SK-N-SH (cell line): ENCODE results near the gene MYO15B. TPM values are rescaled to one million over a fixed set of nuclear protein-coding genes. Genes with fewer than 3 reads are reported as not detected.

Experiments
- CTCF ChIA-PET: fragments of 300-600, 350-600 bp; formaldehyde crosslinking; extraction: SDS; loops from one replicate; lab custom pipeline; 2021; lab: Yijun Ruan, JAX
- POLR2A ChIA-PET: fragments of 350-600 bp; sonication (Branson Sonifier 250); formaldehyde crosslinking; extraction: SDS; loops from one replicate; lab custom pipeline; 2020; ENCODE audit warnings: antibody characterized with exemption, inconsistent platforms; lab: Yijun Ruan, JAX
- DNase-seq: peaks from one replicate; pipeline ENCODE4 v3.0.0; 2012
- H2AFZ ChIP-seq: fragments of 200-600 bp; sonication (generic); 2 replicates; pipeline ENCODE4 v1.8.1; 2016; ENCODE audit warnings: antibody characterized with exemption, mild to moderate bottlenecking, low read depth
- H3F3A ChIP-seq: fragments of 200-600 bp; sonication (generic); replicated peaks from 2 replicates; pipeline ENCODE3; 2016; ENCODE audit warnings: antibody characterized with exemption, mild to moderate bottlenecking; ENCODE audit not compliant: insufficient read depth
- H3K27ac ChIP-seq, 2 experiments: fragments of 200-500 bp in 1 of 2; fragments of 200-600 bp in 1 of 2; sonication (Bioruptor generic) in 1 of 2; sonication (generic), shearing (Covaris generic) in 1 of 2; 2 replicates each; pipeline versions ENCODE4 v1.5.1 to v1.6.1; 2014 to 2016; ENCODE audit warnings: low read depth in 2 of 2, inconsistent platforms in 1 of 2, low read length in 1 of 2, mild to moderate bottlenecking in 1 of 2, mixed read lengths in 1 of 2
- H3K27me3 ChIP-seq: fragments of 200-600 bp; sonication (generic), shearing (Covaris generic); 2 replicates; pipeline ENCODE4 v1.6.1; 2016; ENCODE audit warnings: mixed run types; ENCODE audit not compliant: insufficient read depth
- H3K36me3 ChIP-seq, 2 experiments: fragments of 200-500 bp in 1 of 2; fragments of 200-600 bp in 1 of 2; sonication (Bioruptor generic) in 1 of 2; sonication (generic) in 1 of 2; replicated peaks in 1 of 2; 2 replicates each; pipeline versions ENCODE3 to v1.5.1; 2014 to 2016; ENCODE audit warnings: low read length in 1 of 2, mild to moderate bottlenecking in 1 of 2; ENCODE audit not compliant: insufficient read depth in 2 of 2, control insufficient read depth in 1 of 2
- H3K4me1 ChIP-seq, 2 experiments: fragments of 200-500 bp in 1 of 2; fragments of 200-600 bp in 1 of 2; sonication (Bioruptor generic) in 1 of 2; sonication (generic), shearing (Covaris generic) in 1 of 2; 2 replicates each; pipeline versions ENCODE4 v1.5.1 to v1.6.1; 2014 to 2016; ENCODE audit warnings: low read depth in 1 of 2, low read length in 1 of 2, mixed run types in 1 of 2; ENCODE audit not compliant: insufficient read depth in 2 of 2, control insufficient read depth in 1 of 2
- H3K4me2 ChIP-seq: fragments of 200-600 bp; sonication (generic), shearing (Covaris generic); 2 replicates; pipeline ENCODE4 v1.6.1; 2017; ENCODE audit warnings: mixed run types
- H3K4me3 ChIP-seq, 2 experiments: fragments of 200-500 bp in 1 of 2; fragments of 200-600 bp in 1 of 2; sonication (Bioruptor generic) in 1 of 2; sonication (generic), shearing (Covaris generic) in 1 of 2; 2 replicates each; pipeline versions ENCODE4 v1.5.1 to v1.8.1; 2014 to 2016; ENCODE audit warnings: low read depth in 2 of 2, inconsistent platforms in 1 of 2, low read length in 1 of 2, mild to moderate bottlenecking in 1 of 2, mixed read lengths in 1 of 2, moderate library complexity in 1 of 2
- H3K79me2 ChIP-seq: fragments of 200-600 bp; sonication (generic); 2 replicates; pipeline ENCODE4 v1.8.1; 2017; ENCODE audit warnings: mild to moderate bottlenecking; ENCODE audit not compliant: insufficient read depth
- H3K9ac ChIP-seq: fragments of 200-600 bp; sonication (generic); 2 replicates; pipeline ENCODE4 v1.6.1; 2017; ENCODE audit warnings: mixed run types
- H3K9me2 ChIP-seq: fragments of 200-600 bp; sonication (generic); 2 replicates; pipeline ENCODE4 v1.6.1; 2017; ENCODE audit warnings: mixed run types
- H3K9me3 ChIP-seq: fragments of 200-600 bp; sonication (generic); 2 replicates; pipeline ENCODE4 v1.6.1; 2017; ENCODE audit warnings: mixed run types, mild to moderate bottlenecking, moderate library complexity
- H4K20me1 ChIP-seq: fragments of 200-600 bp; sonication (generic); 2 replicates; pipeline ENCODE4 v1.6.1; 2017; ENCODE audit warnings: mild to moderate bottlenecking, mixed run types; ENCODE audit not compliant: insufficient read depth
- CHD2 ChIP-seq: fragments of 150-350 bp; IDR thresholded peaks from 2 replicates; pipeline ENCODE4 v1.6.1; 2018; ENCODE audit warnings: low read length; ENCODE audit not compliant: partially characterized antibody
- ELF1 ChIP-seq: IDR thresholded peaks from 2 replicates; pipeline ENCODE4 v1.4.0; 2012
- FOSL2 ChIP-seq: IDR thresholded peaks from 2 replicates; pipeline ENCODE4 v1.4.0; 2012; ENCODE audit warnings: low read depth, mild to moderate bottlenecking, moderate library complexity, borderline replicate concordance
- FOXJ3 ChIP-seq: sonication (generic); formaldehyde crosslinking; IDR thresholded peaks from 2 replicates; pipeline ENCODE4 v1.5.1; 2020; ENCODE audit warnings: mild to moderate bottlenecking, missing genetic modification reagents
- GATA2 ChIP-seq: sonication (generic); formaldehyde crosslinking; IDR thresholded peaks from 2 replicates; pipeline ENCODE4 v1.5.0; 2020; ENCODE audit warnings: mild to moderate bottlenecking, missing genetic modification reagents
- MEF2A ChIP-seq: IDR thresholded peaks from 2 replicates; pipeline ENCODE4 v1.4.0; 2012; ENCODE audit warnings: low read depth, borderline replicate concordance
- NFIC ChIP-seq: IDR thresholded peaks from 2 replicates; pipeline ENCODE4 v1.4.0; 2012; ENCODE audit warnings: borderline replicate concordance
- RAD21 ChIP-seq: IDR thresholded peaks from 2 replicates; pipeline ENCODE4 v1.6.1; 2012; ENCODE audit warnings: mild to moderate bottlenecking, low read length
- RCOR1 ChIP-seq: fragments of 150-350 bp; IDR thresholded peaks from 2 replicates; pipeline ENCODE4 v1.6.1; 2017; ENCODE audit warnings: antibody characterized with exemption, low read length
- RXRA ChIP-seq: IDR thresholded peaks from 2 replicates; pipeline ENCODE4 v1.4.0; 2012; ENCODE audit warnings: low read depth, mild to moderate bottlenecking, borderline replicate concordance
- SIN3A ChIP-seq: IDR thresholded peaks from 2 replicates; pipeline ENCODE4 v1.6.1; 2012; ENCODE audit warnings: low read depth, mild to moderate bottlenecking, low read length, moderate library complexity, borderline replicate concordance
- TCF12 ChIP-seq: IDR thresholded peaks from 2 replicates; pipeline ENCODE4 v1.4.0; 2012
- TEAD4 ChIP-seq: IDR thresholded peaks from 2 replicates; pipeline ENCODE4 v1.4.0; 2012; ENCODE audit warnings: mild to moderate bottlenecking, borderline replicate concordance; ENCODE audit not compliant: insufficient read depth
- WGBS: methylation state at CpG from one replicate; pipeline ENCODE4 v1.1.6; 2017; ENCODE audit warnings: low lambda C conversion rate; 5-methylcytosine and 5-hydroxymethylcytosine counted together
- polyA plus RNA-seq, 3 experiments: library from polyadenylated mRNA; depleted of rRNA; stranded (reverse); fragments of >200 nt; gene quantifications; 2 replicates each; pipeline ENCODE4 v1.2.3, GENCODE V29; 2012
- TF ChIP-seq, protein P1 (sequence below): IDR thresholded peaks from 2 replicates; pipeline ENCODE4 v1.6.1; 2012; ENCODE audit warnings: mild to moderate bottlenecking, low read depth, low read length, moderate library complexity

The MYO15B gene
- polyA plus RNA-seq, 1 of the 3 experiments (the other 2 are of a cell fraction): 10.3 TPM

DNA sequence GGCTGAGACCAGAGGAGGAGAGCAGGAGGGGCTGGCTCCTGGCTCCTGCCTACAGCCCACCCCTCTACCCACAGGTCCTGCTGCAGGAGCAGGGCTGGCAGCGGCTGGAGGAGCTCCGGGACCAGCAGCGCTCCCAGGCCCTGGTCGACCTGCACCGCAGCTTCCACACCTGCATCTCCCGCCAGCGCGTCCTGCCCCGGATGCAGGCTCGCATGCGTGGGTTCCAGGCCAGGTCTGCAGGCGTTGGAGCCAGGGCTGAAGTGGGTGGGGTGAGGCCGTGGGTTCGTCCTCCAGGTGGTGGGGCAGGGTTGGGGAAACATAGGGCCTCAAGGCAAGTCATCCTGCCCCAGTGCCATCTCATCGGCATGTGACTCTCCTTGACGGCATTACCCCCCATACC is 18.2 kb downstream of the MYO15B start:
- Histone ChIP-seq H3K4me3 (no peak overlapping the region), H4K20me1 (no peaks in the 10 kb centered on the region), H3F3A (no peaks in the 10 kb centered on the region), H3K4me1 (no peaks in the 10 kb centered on the region), H3K4me2 (no peak overlapping the region), H3K27ac (no peak overlapping the region), H2AFZ (no peak overlapping the region), H3K79me2 (no peaks in the 10 kb centered on the region), H3K9ac (no peak overlapping the region), H3K9me3 (no peaks in the 10 kb centered on the region), H3K9me2 (no peaks in the 10 kb centered on the region), H3K36me3 (no peaks in the 10 kb centered on the region), H3K27me3 (no peaks in the 10 kb centered on the region)
- WGBS: 83% methylated on average over 11 of the region's 16 CpGs
- TF ChIP-seq FOSL2 (no peak), NFIC (no peak)
- TF ChIP-seq, protein P1, sequence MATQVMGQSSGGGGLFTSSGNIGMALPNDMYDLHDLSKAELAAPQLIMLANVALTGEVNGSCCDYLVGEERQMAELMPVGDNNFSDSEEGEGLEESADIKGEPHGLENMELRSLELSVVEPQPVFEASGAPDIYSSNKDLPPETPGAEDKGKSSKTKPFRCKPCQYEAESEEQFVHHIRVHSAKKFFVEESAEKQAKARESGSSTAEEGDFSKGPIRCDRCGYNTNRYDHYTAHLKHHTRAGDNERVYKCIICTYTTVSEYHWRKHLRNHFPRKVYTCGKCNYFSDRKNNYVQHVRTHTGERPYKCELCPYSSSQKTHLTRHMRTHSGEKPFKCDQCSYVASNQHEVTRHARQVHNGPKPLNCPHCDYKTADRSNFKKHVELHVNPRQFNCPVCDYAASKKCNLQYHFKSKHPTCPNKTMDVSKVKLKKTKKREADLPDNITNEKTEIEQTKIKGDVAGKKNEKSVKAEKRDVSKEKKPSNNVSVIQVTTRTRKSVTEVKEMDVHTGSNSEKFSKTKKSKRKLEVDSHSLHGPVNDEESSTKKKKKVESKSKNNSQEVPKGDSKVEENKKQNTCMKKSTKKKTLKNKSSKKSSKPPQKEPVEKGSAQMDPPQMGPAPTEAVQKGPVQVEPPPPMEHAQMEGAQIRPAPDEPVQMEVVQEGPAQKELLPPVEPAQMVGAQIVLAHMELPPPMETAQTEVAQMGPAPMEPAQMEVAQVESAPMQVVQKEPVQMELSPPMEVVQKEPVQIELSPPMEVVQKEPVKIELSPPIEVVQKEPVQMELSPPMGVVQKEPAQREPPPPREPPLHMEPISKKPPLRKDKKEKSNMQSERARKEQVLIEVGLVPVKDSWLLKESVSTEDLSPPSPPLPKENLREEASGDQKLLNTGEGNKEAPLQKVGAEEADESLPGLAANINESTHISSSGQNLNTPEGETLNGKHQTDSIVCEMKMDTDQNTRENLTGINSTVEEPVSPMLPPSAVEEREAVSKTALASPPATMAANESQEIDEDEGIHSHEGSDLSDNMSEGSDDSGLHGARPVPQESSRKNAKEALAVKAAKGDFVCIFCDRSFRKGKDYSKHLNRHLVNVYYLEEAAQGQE: no peak
- DNase-seq: no peak
- CTCF ChIA-PET: interaction anchor here (1.0 to 8.9 kb wide), 4 partner anchors 14 to 143 kb away, joined by 3 to 103 read pairs (median 36); partner anchors contain the start of gene SMIM5
- POLR2A ChIA-PET: no interaction called here

DNA sequence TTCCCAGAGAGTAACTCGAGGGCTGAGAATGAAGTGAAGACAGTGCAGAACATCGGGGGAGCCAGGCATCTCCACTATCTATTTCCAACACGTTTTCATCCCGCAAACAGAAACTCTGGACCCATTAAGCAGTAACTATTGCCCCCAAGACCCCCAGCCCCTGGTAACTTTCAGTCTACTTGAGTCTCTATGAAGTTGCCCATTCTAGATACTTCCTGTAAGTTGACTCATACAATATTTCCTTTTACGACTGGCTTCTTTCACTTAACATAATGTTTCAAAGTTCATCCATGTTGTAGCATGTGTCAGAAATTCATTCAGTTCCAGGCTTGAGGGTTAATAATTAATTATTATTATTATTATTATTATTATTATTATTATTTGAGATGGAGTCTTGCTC is 19.5 kb downstream of the MYO15B start:
- Histone ChIP-seq H3K9me2 (no peaks in the 10 kb centered on the region), H3K79me2 (no peaks in the 10 kb centered on the region), H3K4me2 (no peak overlapping the region), H3K4me1 (no peaks in the 10 kb centered on the region), H2AFZ (no peak overlapping the region), H3K4me3 (no peak overlapping the region), H3K36me3 (no peaks in the 10 kb centered on the region), H3F3A (no peaks in the 10 kb centered on the region), H3K9me3 (no peaks in the 10 kb centered on the region), H3K27me3 (no peaks in the 10 kb centered on the region), H3K27ac (no peak overlapping the region), H4K20me1 (no peaks in the 10 kb centered on the region), H3K9ac (no peak overlapping the region)
- no peak for DNase-seq
- CTCF ChIA-PET: interaction anchor here (0.6 to 8.9 kb wide), 4 partner anchors 13 to 143 kb away, joined by 3 to 68 read pairs (median 12); partner anchors contain the start of gene SMIM5
- WGBS: 78% methylated on average over 5 of the region's 5 CpGs
- TF ChIP-seq FOXJ3 (CRISPR knock-in tag) (no peak), GATA2 (CRISPR knock-in tag) (no peak), CHD2 (no peak), RAD21 (no peak), NFIC (no peak), MEF2A (no peak), RCOR1 (no peak), ELF1 (no peak), TEAD4 (no peak), TCF12 (no peak), SIN3A (no peak), RXRA (no peak)
- POLR2A ChIA-PET: no interaction called here
